H9 (cell line): Measurements from ENCODE around the gene CHAF1A. TPM values are rescaled to one million over a fixed set of nuclear protein-coding genes. Genes with fewer than 3 reads are reported as not detected.

Source experiments
- DNase-seq: peaks from one replicate; pipeline ENCODE4 v3.0.0-alpha.2; 2017
- H2AFZ ChIP-seq: one replicate; pipeline ENCODE4 v1.6.1; 2013; ENCODE audit warnings: mild to moderate bottlenecking, low read length, control low read depth, moderate library complexity
- H2AK5ac ChIP-seq: 2 replicates; pipeline ENCODE4 v1.6.1; 2013; ENCODE audit warnings: low read length, control low read depth, mixed read lengths; ENCODE audit not compliant: insufficient read length
- H2BK120ac ChIP-seq: one replicate; pipeline ENCODE4 v1.6.1; 2013; ENCODE audit warnings: low read depth, mild to moderate bottlenecking, low read length, control low read depth, inconsistent platforms; ENCODE audit not compliant: poor library complexity, severe bottlenecking
- H2BK12ac ChIP-seq: 2 replicates; pipeline ENCODE4 v1.6.1; 2013; ENCODE audit warnings: low read length, control low read depth, mixed read lengths, low read depth; ENCODE audit not compliant: insufficient read length
- H2BK15ac ChIP-seq: 2 replicates; pipeline ENCODE4 v1.6.1; 2013; ENCODE audit warnings: low read depth, low read length, control low read depth
- H2BK20ac ChIP-seq: one replicate; pipeline ENCODE4 v1.6.1; 2013; ENCODE audit warnings: low read depth, mild to moderate bottlenecking, low read length, control low read depth, inconsistent platforms; ENCODE audit not compliant: poor library complexity, severe bottlenecking
- H2BK5ac ChIP-seq: 2 replicates; pipeline ENCODE4 v1.6.1; 2013; ENCODE audit warnings: low read length, control low read depth, mixed read lengths; ENCODE audit not compliant: insufficient read length
- H3K14ac ChIP-seq: 2 replicates; pipeline ENCODE4 v1.6.1; 2013; ENCODE audit warnings: low read length, control low read depth; ENCODE audit not compliant: insufficient read depth
- H3K18ac ChIP-seq: 2 replicates; pipeline ENCODE4 v1.6.1; 2013; ENCODE audit warnings: low read depth, mild to moderate bottlenecking, mixed read lengths, low read length, control low read depth; ENCODE audit not compliant: insufficient read length
- H3K23ac ChIP-seq: 2 replicates; pipeline ENCODE4 v1.6.1; 2013; ENCODE audit warnings: low read length, control low read depth, mixed read lengths, low read depth; ENCODE audit not compliant: insufficient read length
- H3K23me2 ChIP-seq: 2 replicates; pipeline ENCODE4 v1.6.1; 2013; ENCODE audit warnings: low read depth, mild to moderate bottlenecking, mixed read lengths, low read length, control low read depth; ENCODE audit not compliant: insufficient read length, poor library complexity, severe bottlenecking
- H3K27ac ChIP-seq: 2 replicates; pipeline ENCODE4 v1.5.1; 2013; ENCODE audit warnings: low read length, control low read depth, mixed read lengths, low read depth; ENCODE audit not compliant: insufficient read length
- H3K27me3 ChIP-seq: 2 replicates; pipeline ENCODE4 v1.6.1; 2013; ENCODE audit warnings: low read length, control low read depth, inconsistent platforms; ENCODE audit not compliant: insufficient read depth
- H3K4ac ChIP-seq: 2 replicates; pipeline ENCODE4 v1.6.1; 2013; ENCODE audit warnings: low read depth, mild to moderate bottlenecking, control low read depth, inconsistent platforms, low read length, moderate library complexity
- H3K4me1 ChIP-seq: 2 replicates; pipeline ENCODE4 v1.6.1; 2013; ENCODE audit warnings: low read length, control low read depth, inconsistent platforms; ENCODE audit not compliant: insufficient read depth
- H3K4me2 ChIP-seq: 2 replicates; pipeline ENCODE4 v1.6.1; 2013; ENCODE audit warnings: low read length, control low read depth, mixed read lengths; ENCODE audit not compliant: insufficient read length, insufficient read depth
- H3K56ac ChIP-seq: 2 replicates; pipeline ENCODE4 v1.6.1; 2013; ENCODE audit warnings: low read depth, mild to moderate bottlenecking, mixed read lengths, low read length, control low read depth; ENCODE audit not compliant: insufficient read length
- H3K79me1 ChIP-seq: 2 replicates; pipeline ENCODE4 v1.6.1; 2013; ENCODE audit warnings: low read depth, mild to moderate bottlenecking, moderate library complexity, low read length, control low read depth, inconsistent platforms; ENCODE audit not compliant: insufficient read depth, poor library complexity, severe bottlenecking
- H3K79me2 ChIP-seq: 2 replicates; pipeline ENCODE4 v1.6.1; 2013; ENCODE audit warnings: low read length, control low read depth, inconsistent platforms; ENCODE audit not compliant: insufficient read depth
- H3K9ac ChIP-seq: 2 replicates; pipeline ENCODE4 v1.6.1; 2013; ENCODE audit warnings: low read length, control low read depth, mixed read lengths; ENCODE audit not compliant: insufficient read length; ENCODE audit errors: extremely low read depth
- H3K9me3 ChIP-seq: one replicate; pipeline ENCODE4 v1.6.1; 2013; ENCODE audit warnings: low read depth, low read length, inconsistent platforms; ENCODE audit not compliant: control insufficient read depth
- H3T11ph ChIP-seq: one replicate; pipeline ENCODE4 v1.6.1; 2013; ENCODE audit warnings: mild to moderate bottlenecking, low read length, control low read depth, inconsistent platforms
- H4K20me1 ChIP-seq: one replicate; pipeline ENCODE4 v1.6.1; 2013; ENCODE audit not compliant: control insufficient read depth, insufficient read length, insufficient read depth
- H4K5ac ChIP-seq: 2 replicates; pipeline ENCODE4 v1.6.1; 2013; ENCODE audit warnings: low read depth, mild to moderate bottlenecking, mixed read lengths, low read length, control low read depth; ENCODE audit not compliant: insufficient read length
- H4K8ac ChIP-seq: replicated peaks from 2 replicates; pipeline ENCODE4 v1.6.1; 2013; ENCODE audit warnings: low read length, control low read depth, mixed read lengths, low read depth; ENCODE audit not compliant: insufficient read length
- H4K91ac ChIP-seq: 2 replicates; pipeline ENCODE4 v1.6.1; 2013; ENCODE audit warnings: low read depth, mild to moderate bottlenecking, moderate library complexity, mixed read lengths, low read length, control low read depth; ENCODE audit not compliant: insufficient read length
- H3K27ac Mint-ChIP-seq, 3 experiments: 2 replicates in 2 of 3; 3 replicates in 1 of 3; pipeline ENCODE4 v1.8.0; 2020 to 2021; ENCODE audit warnings: mixed read lengths in 3 of 3, mild to moderate bottlenecking in 1 of 3, moderate library complexity in 1 of 3
- H3K27me3 Mint-ChIP-seq: 2 replicates; pipeline ENCODE4 v1.8.0; 2021; ENCODE audit warnings: low read depth, mild to moderate bottlenecking, moderate library complexity, mixed read lengths
- H3K36me3 Mint-ChIP-seq, 3 experiments: 2 replicates in 2 of 3; 3 replicates in 1 of 3; pipeline ENCODE4 v1.8.0; 2020 to 2021; ENCODE audit warnings: low read depth in 3 of 3, mixed read lengths in 3 of 3; ENCODE audit not compliant: insufficient read depth in 1 of 3
- H3K4me1 Mint-ChIP-seq, 2 experiments: 2 replicates each; pipeline ENCODE4 v1.8.0; 2020; ENCODE audit warnings: mixed read lengths in 2 of 2
- H3K4me3 Mint-ChIP-seq, 2 experiments: 2 replicates in 1 of 2; 3 replicates in 1 of 2; pipeline ENCODE4 v1.8.0; 2020 to 2021; ENCODE audit warnings: mild to moderate bottlenecking in 2 of 2, mixed read lengths in 2 of 2, moderate library complexity in 1 of 2
- H3K9me3 Mint-ChIP-seq, 2 experiments: 2 replicates in 1 of 2; 3 replicates in 1 of 2; pipeline ENCODE4 v1.8.0; 2020; ENCODE audit warnings: mild to moderate bottlenecking in 2 of 2, mixed read lengths in 2 of 2, moderate library complexity in 1 of 2
- CTCF ChIP-seq: fragments of 200-600 bp; sonication (generic); conservative IDR thresholded peaks from 3 replicates; pipeline ENCODE4 v1.8.0; 2021; ENCODE audit warnings: antibody characterized with exemption, mild to moderate bottlenecking
- WGBS: extraction: QIAGEN DNeasy Blood & Tissue Kit; methylation state at CpG from one replicate; pipeline ENCODE4 v1.1.7; 2013; ENCODE audit warnings: missing lambda C conversion rate, low lambda C conversion rate, mixed read lengths; ENCODE audit not compliant: insufficient read length; ENCODE audit errors: extremely low coverage; 5-methylcytosine and 5-hydroxymethylcytosine counted together
- total RNA-seq: library from RNA; stranded (reverse); gene quantifications from 2 replicates; pipeline ENCODE4 v1.2.1, GENCODE V29; 2021

Gene CHAF1A
- total RNA-seq, 1 experiment from 2014 or later, result 143 TPM

- Mint-ChIP-seq H3K27me3 (no peaks in the 10 kb centered on the region; the same call in 1 of the 2 replicates), H3K36me3 (peaks cover 6 to 25% (median 23%) of the 10 kb centered on the region in 3 experiments; a peak in 6 of 7 replicates), H3K4me3 (no peak overlapping the region), H3K4me1 (peaks cover 43 to 50% of the 10 kb centered on the region in 2 experiments), H3K9me3 (no peaks in the 10 kb centered on the region), H3K27ac (no peak overlapping the region)
- Histone ChIP-seq H3K9ac (no peak overlapping the region), H4K8ac (no peak overlapping the region), H3K14ac (no peak overlapping the region), H3K27ac (no peak overlapping the region), H2BK15ac (no peak overlapping the region), H2AK5ac (no peak overlapping the region), H3K4me1 (no peaks in the 10 kb centered on the region; the same call in 1 of the 2 replicates), H2BK12ac (no peak overlapping the region), H3K4ac (no peak overlapping the region), H4K5ac (no peak overlapping the region), H3K4me2 (no peak overlapping the region), H4K20me1 (no peaks in the 10 kb centered on the region), H3K23ac (no peak overlapping the region), H3K9me3 (no peaks in the 10 kb centered on the region), H2BK20ac (no peak overlapping the region), H2AFZ (no peak overlapping the region), H3K79me1 (peaks cover 18% of the 10 kb centered on the region), H3K23me2 (peaks cover 5% of the 10 kb centered on the region), H3K56ac (no peak overlapping the region), H3T11ph (no peak overlapping the region), H3K79me2 (peaks cover 22% of the 10 kb centered on the region; the same call in 1 of the 2 replicates), H3K27me3 (no peaks in the 10 kb centered on the region), H3K18ac (no peak overlapping the region), H4K91ac (no peak overlapping the region), H2BK120ac (no peak overlapping the region), H2BK5ac (no peak overlapping the region)
- no peak for TF ChIP-seq CTCF
- no peak for DNase-seq
- WGBS, result no CpG with 5 or more reads among the region's 15 CpGs
These were observed 5.3 kb upstream of the CHAF1A start for GRCh38 chr19:4396949-4397783.
